Dedifferentiated amniotic fluid mesenchymal stem cell (primary cell): ENCODE data around the gene C1orf94.
"Not testable (repeated sequence)": the region's sequence is repeated elsewhere in the genome, so short reads cannot be mapped to it uniquely, and the experiment has no call there.

ENCODE experiments used
- DNase-seq: peaks from one replicate; pipeline ENCODE4 v3.0.0-alpha.2; 2016; ENCODE audit errors: extremely low spot score

The C1orf94 gene

GRCh38 chr1:34164771-34165391 is 11.8 kb upstream of the C1orf94 start, which contains the start of gene CSMD2:
TSS of gene CSMD2 (minus strand) at chr1:34165230. CDS start at chr1:34165097, 133 bp downstream.
- no peak for DNase-seq

GRCh38 chr1:34165422-34165921 is 11.2 kb upstream of the C1orf94 start:
- no peak for DNase-seq

GRCh38 chr1:34166191-34166624 is 10.5 kb upstream of the C1orf94 start:
- no peak for DNase-seq

- no peak for DNase-seq
Measured at GRCh38 chr1:34166625-34167361, 9.9 kb upstream of the C1orf94 start.

- DNase-seq, result no peak
Measured at GRCh38 chr1:34167389-34167788, 9.3 kb upstream of the C1orf94 start.

GRCh38 chr1:34175744-34176143 is 963 bp upstream of the C1orf94 start:
- DNase-seq, result no peak

GRCh38 chr1:34178072-34178471 is 1.4 kb downstream of the C1orf94 start:
- no peak for DNase-seq

GRCh38 chr1:34183381-34183780 is 6.7 kb downstream of the C1orf94 start:
- not testable (repeated sequence) for DNase-seq

GRCh38 chr1:34186741-34187494 is 10.2 kb downstream of the C1orf94 start:
- DNase-seq, result no peak

GRCh38 chr1:34188418-34188817 is 11.7 kb downstream of the C1orf94 start:
- no peak for DNase-seq

- no peak for DNase-seq
Measured at GRCh38 chr1:34188985-34189384, 12.3 kb downstream of the C1orf94 start.

- no peak for DNase-seq
Measured at GRCh38 chr1:34190692-34191091, 14.0 kb downstream of the C1orf94 start.

- no peak for DNase-seq
Measured at GRCh38 chr1:34192621-34193020, 15.9 kb downstream of the C1orf94 start.

GRCh38 chr1:34199927-34200326 is 23.2 kb downstream of the C1orf94 start:
- DNase-seq, result no peak

- DNase-seq, result no peak
Measured at GRCh38 chr1:34212673-34213072, 36.0 kb downstream of the C1orf94 start.

- no peak for DNase-seq
Measured at GRCh38 chr1:34213956-34214355, 37.2 kb downstream of the C1orf94 start.

- DNase-seq, result no peak
Measured at GRCh38 chr1:34231441-34231840, 54.7 kb downstream of the C1orf94 start.

- DNase-seq, result no peak
Measured at GRCh38 chr1:34235594-34235993, 58.9 kb downstream of the C1orf94 start.

- DNase-seq, result no peak
Measured at GRCh38 chr1:34236089-34236488, 59.4 kb downstream of the C1orf94 start.

GRCh38 chr1:34237151-34237815 is 60.6 kb downstream of the C1orf94 start:
- no peak for DNase-seq

GRCh38 chr1:34245967-34246366 is 69.3 kb downstream of the C1orf94 start:
- no peak for DNase-seq

GRCh38 chr1:34250342-34250741 is 73.6 kb downstream of the C1orf94 start:
- no peak for DNase-seq
